Heart left ventricle (tissue), 13 donors: ENCODE data around the gene SPECC1.

Experiments used
- POLR2A ChIP-seq, 2 donors: fragments of 450-650 bp; IDR thresholded peaks; one replicate each; pipeline ENCODE4 v1.6.1; 2017; ENCODE audit warnings: antibody characterized with exemption in 2 of 2, mild to moderate bottlenecking in 2 of 2, moderate library complexity in 2 of 2
- TF ChIP-seq, protein P1 (sequence below), 12 donors: fragments of 200-600 bp; sonication (generic) in 4 of 12; IDR thresholded peaks; one replicate each; pipeline versions ENCODE4 v1.5.0 to v1.8.0; 2018 to 2022; ENCODE audit warnings: antibody characterized with exemption in 12 of 12, mild to moderate bottlenecking in 5 of 12
- donor health status: ischemic (EF 13 %, LVEDD 7.1; RV severe dilation, severe dysfunction).
- donor health status: DM: no; HTN: yes; CAD: no.
- donor health status: DM: no; HTN: no; CAD: no.
- donor health status: ischemic (EF 25% LVEDD 6.9; RV normal size, moderate dysfunction).
- donor health status: ischemic (EF 25% LVEDD 5.7; RV mildly dilated, moderate dysfunction).
- donor health status: ischemic (EF 35%, LVEDD 5.7; RV mildly dilated, moderate dysfunction).
- donor health status: nonischemic (EF 11% LVEDD 7.7; RV severe dilation, severe dysfunction).
- donor health status: DM: yes; HTN: yes; CAD: no.
- donor health status: PGD.
- donor health status: ischemic (EF 29% LVEDD 5.4; RV normal size, mild dysfunction).
- donor health status: nonischemic (EF 23%, LVEDD 6.1; RV moderate dilation, normal function).

DNA sequence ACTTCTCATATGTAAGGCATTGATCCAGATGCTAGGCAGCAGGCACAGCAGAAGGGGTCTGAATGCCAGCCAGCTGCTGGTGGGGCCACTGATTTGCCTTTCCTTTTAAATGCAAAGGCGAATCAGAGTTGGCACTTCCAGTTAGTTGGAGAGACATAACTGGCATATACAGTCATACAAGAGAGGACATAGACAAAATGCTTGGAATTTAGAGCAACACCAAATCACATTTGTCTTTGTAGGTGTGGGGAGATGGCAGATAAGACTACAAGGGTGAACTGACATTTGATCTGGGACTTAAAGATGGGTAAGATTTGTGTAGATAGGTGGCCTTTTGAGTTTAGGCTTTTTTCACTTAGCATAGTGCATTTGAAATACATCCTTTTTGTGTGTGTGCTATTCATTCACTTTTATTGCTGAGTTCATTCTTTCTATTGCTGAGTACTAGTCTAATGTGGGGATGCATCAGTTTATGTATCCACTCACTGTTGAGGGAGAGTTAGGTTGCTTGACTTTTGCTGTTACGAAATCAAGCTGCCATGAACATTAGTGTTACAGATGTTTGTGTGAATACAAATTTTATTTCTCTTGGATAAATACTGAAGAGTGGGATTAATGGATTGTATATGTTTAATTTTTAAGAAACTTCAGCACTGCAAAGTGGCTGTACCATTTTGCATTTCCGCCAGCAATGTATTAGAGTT, 74.1 kb downstream of the SPECC1 start:
- TF ChIP-seq POLR2A (IDR thresholded peaks at IDR 0.05), result no peak
- TF ChIP-seq, protein P1, sequence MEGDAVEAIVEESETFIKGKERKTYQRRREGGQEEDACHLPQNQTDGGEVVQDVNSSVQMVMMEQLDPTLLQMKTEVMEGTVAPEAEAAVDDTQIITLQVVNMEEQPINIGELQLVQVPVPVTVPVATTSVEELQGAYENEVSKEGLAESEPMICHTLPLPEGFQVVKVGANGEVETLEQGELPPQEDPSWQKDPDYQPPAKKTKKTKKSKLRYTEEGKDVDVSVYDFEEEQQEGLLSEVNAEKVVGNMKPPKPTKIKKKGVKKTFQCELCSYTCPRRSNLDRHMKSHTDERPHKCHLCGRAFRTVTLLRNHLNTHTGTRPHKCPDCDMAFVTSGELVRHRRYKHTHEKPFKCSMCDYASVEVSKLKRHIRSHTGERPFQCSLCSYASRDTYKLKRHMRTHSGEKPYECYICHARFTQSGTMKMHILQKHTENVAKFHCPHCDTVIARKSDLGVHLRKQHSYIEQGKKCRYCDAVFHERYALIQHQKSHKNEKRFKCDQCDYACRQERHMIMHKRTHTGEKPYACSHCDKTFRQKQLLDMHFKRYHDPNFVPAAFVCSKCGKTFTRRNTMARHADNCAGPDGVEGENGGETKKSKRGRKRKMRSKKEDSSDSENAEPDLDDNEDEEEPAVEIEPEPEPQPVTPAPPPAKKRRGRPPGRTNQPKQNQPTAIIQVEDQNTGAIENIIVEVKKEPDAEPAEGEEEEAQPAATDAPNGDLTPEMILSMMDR (IDR thresholded peaks at IDR 0.05), result no peak
